ENCODE measurements around the gene TPT1. TPM values are rescaled to one million over a fixed set of nuclear protein-coding genes. Genes with fewer than 3 reads are reported as not detected.

Gene TPT1
- total and polyA plus RNA-seq, 3 experiments from 2014 or later = 2,788 to 3,378 (median 3,313) TPM

DNA sequence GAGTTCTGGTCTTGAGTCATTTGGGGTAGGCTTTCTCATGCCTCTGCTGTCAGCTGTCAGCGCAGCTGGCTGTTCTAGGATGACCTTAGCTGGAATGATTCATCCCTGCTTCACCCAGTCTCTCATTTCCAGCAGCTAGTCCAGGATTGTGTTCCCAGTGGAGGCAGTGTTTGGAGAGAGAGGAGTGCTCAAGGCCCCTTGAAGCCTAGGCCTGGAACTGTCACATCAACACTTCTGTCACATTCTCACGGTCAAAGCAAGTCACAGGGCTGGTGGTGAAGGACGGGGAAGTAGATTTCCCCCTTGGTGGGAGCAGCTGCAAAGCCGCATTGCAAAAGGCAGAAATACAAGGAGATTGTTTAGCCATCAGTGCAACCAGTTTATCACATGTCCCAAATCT, 15.2 kb downstream of the TPT1 start:
- Mint-ChIP-seq H3K4me1 (peaks cover 26 to 33% (median 33%) of the 10 kb centered on the region in 3 donors), H3K4me3 (no peak overlapping the region), H3K36me3 (peaks cover 0 to 8% (median 0%) of the 10 kb centered on the region in 3 donors), H3K27ac (no peak overlapping the region), H3K27me3 (no peaks in the 10 kb centered on the region), H3K9me3 (no peaks in the 10 kb centered on the region)
- Histone ChIP-seq H3K27me3 (ENCODE audit: insufficient read depth, low read length, poor library complexity, severe bottlenecking) (no peaks in the 10 kb centered on the region), H3K36me3 (ENCODE audit: insufficient read depth, low read length) (no peaks in the 10 kb centered on the region), H3K4me1 (ENCODE audit: insufficient read depth, low read length) (peaks cover 32% of the 10 kb centered on the region), H3K9me3 (ENCODE audit: low read length) (no peaks in the 10 kb centered on the region), H3K4me3 (ENCODE audit: low read length) (no peak overlapping the region), H3K27ac (ENCODE audit: low read depth, low read length) (no peak overlapping the region)
- DNase-seq = no peak
- ChIA-PET CTCF (interaction anchor here (0.7 kb wide), 1 partner anchor 14 kb away, joined by 3 read pairs; no protein-coding TSS in a partner anchor), POLR2A (interaction anchor here (0.8 kb wide), 1 partner anchor 14 kb away, joined by 3 read pairs; no protein-coding TSS in a partner anchor)

DNA sequence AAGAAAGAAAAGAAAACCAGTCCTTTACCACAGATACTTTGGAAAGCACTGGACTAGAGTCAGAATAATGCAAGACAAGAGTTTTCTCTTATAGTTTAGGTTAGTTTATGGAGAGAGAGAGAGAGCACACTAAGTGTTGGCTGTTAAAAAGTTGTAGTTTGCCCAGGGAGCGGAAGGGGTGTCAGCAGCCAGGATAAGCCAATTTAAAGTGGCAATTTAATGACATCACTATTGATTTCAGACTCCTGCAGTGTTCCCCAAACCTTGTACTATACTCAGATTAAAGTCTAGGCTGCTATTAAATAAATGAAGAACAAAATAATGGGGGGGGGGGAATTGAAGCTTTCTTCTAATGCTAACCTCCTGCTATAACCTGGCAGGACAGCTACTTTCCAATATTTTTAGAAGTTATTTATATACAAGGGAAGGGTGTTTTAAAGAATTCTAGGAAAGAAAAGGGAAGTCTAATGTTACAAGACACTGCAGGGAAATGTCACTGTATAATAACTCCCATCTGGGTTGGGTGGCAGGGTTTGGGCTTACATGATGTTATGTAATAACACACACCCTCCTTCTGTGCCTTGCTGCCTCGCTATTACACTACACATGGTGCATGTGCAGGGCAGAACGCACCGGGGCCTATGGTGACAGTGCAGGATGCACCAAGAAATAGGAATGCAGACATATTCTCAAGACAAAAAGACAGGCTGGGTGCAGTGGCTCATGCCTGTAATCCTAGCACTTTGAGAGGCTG, 19.9 kb downstream of the TPT1 start:
- H3K9me3 Mint-ChIP-seq = no peaks in the 10 kb centered on the region
- Histone ChIP-seq H3K27me3 (ENCODE audit: insufficient read depth, low read length, poor library complexity, severe bottlenecking) (no peaks in the 10 kb centered on the region), H3K9me3 (ENCODE audit: low read length) (no peaks in the 10 kb centered on the region), H3K36me3 (ENCODE audit: insufficient read depth, low read length) (no peaks in the 10 kb centered on the region), H3K27ac (ENCODE audit: low read depth, low read length) (no peak overlapping the region), H3K4me3 (ENCODE audit: low read length) (no peak overlapping the region), H3K4me1 (ENCODE audit: insufficient read depth, low read length) (no peaks in the 10 kb centered on the region)
- H3K4me3 Mint-ChIP-seq = no peak overlapping the region
- H3K36me3 Mint-ChIP-seq = peaks cover 0 to 3% (median 0%) of the 10 kb centered on the region in 3 donors
- DNase-seq = no peak
- no peak overlapping the region for H3K27ac Mint-ChIP-seq
- CTCF ChIA-PET = interaction anchor here (1.9 kb wide), 1 partner anchor 12 kb away, joined by 8 read pairs; no protein-coding TSS in a partner anchor
- no peaks in the 10 kb centered on the region for H3K4me1 Mint-ChIP-seq
- POLR2A ChIA-PET = no interaction called here
- no peaks in the 10 kb centered on the region for H3K27me3 Mint-ChIP-seq

DNA sequence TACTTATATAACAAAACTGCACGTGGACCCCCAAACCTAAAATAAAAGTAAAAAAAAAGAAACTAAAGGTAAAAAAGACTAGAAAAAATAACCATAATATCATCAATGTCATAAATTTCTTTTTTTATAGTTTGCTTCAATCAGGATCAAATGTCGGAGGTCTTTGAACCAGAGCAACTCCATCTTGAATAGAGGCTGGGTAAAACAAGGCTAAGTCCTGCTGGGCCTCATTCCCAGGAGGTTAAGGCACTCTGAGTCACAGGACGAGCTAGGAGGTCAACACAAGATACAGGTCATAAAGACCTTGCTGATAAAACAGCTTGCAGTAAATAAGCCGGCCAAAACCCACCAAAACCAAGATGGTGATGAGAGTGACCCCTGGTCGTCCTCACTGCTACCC, 24.0 kb downstream of the TPT1 start:
- Mint-ChIP-seq H3K4me1 (no peaks in the 10 kb centered on the region), H3K9me3 (no peaks in the 10 kb centered on the region), H3K36me3 (no peaks in the 10 kb centered on the region), H3K4me3 (no peak overlapping the region), H3K27me3 (peaks cover 0 to 2% of the 10 kb centered on the region in 2 donors), H3K27ac (peak overlapping the region in 1 of 8 donors; percentile 37)
- Histone ChIP-seq H3K4me3 (ENCODE audit: low read length) (no peak overlapping the region), H3K27ac (ENCODE audit: low read depth, low read length) (no peak overlapping the region), H3K36me3 (ENCODE audit: insufficient read depth, low read length) (no peaks in the 10 kb centered on the region), H3K4me1 (ENCODE audit: insufficient read depth, low read length) (peaks cover under 1% of the 10 kb centered on the region), H3K27me3 (ENCODE audit: insufficient read depth, low read length, poor library complexity, severe bottlenecking) (no peaks in the 10 kb centered on the region), H3K9me3 (ENCODE audit: low read length) (no peaks in the 10 kb centered on the region)
- no peak for DNase-seq
- ChIA-PET CTCF (interaction anchor here (1.5 kb wide), 1 partner anchor 19 kb away, joined by 3 read pairs; no protein-coding TSS in a partner anchor), POLR2A (no interaction called here)

DNA sequence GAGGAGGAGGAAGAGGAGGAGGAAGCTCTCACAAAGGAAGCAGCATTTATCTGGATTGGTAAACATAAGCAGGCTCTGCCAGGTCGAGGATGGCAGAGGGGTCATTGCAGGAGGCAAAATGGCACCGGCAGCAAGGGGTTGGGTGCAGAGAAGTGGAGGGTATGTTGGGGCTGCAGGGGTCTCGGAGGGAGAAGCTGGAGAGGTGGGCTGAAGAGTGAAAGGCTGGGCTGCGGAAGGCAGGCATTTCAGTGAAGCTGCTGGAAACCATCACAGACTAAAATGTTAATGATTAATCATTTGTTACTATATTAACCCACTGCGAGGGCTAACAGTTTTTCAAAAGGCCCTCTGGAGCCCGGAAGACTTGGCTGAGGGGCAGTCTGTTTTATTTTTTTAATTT, 24.6 kb downstream of the TPT1 start:
- no peaks in the 10 kb centered on the region for H3K9me3 Mint-ChIP-seq
- no peaks in the 10 kb centered on the region for H3K9me3 ChIP-seq (ENCODE audit: low read length)
- no peak overlapping the region for H3K27ac ChIP-seq (ENCODE audit: low read depth, low read length)
- peaks cover 0 to 3% of the 10 kb centered on the region in 2 donors for H3K27me3 Mint-ChIP-seq
- ChIA-PET POLR2A (interaction anchor here (0.5 kb wide), 1 partner anchor 25 kb away, joined by 4 read pairs; the partner anchor contains the start of gene TPT1), CTCF (interaction anchor here (1.5 kb wide), 1 partner anchor 18 kb away, joined by 3 read pairs; no protein-coding TSS in a partner anchor)
- H3K4me1 ChIP-seq (ENCODE audit: insufficient read depth, low read length) = peaks cover 7% of the 10 kb centered on the region
- H3K36me3 ChIP-seq (ENCODE audit: insufficient read depth, low read length) = no peaks in the 10 kb centered on the region
- peaks cover under 1 to 3% (median 2%) of the 10 kb centered on the region in 3 donors for H3K4me1 Mint-ChIP-seq
- H3K4me3 ChIP-seq (ENCODE audit: low read length) = no peak overlapping the region
- H3K4me3 Mint-ChIP-seq = peak overlapping the region in 1 of 7 donors; percentile 20
- no peaks in the 10 kb centered on the region for H3K27me3 ChIP-seq (ENCODE audit: insufficient read depth, low read length, poor library complexity, severe bottlenecking)
- no peaks in the 10 kb centered on the region for H3K36me3 Mint-ChIP-seq
- DNase-seq = no peak
- peak overlapping the region in 1 of 8 donors; percentile 31 for H3K27ac Mint-ChIP-seq

DNA sequence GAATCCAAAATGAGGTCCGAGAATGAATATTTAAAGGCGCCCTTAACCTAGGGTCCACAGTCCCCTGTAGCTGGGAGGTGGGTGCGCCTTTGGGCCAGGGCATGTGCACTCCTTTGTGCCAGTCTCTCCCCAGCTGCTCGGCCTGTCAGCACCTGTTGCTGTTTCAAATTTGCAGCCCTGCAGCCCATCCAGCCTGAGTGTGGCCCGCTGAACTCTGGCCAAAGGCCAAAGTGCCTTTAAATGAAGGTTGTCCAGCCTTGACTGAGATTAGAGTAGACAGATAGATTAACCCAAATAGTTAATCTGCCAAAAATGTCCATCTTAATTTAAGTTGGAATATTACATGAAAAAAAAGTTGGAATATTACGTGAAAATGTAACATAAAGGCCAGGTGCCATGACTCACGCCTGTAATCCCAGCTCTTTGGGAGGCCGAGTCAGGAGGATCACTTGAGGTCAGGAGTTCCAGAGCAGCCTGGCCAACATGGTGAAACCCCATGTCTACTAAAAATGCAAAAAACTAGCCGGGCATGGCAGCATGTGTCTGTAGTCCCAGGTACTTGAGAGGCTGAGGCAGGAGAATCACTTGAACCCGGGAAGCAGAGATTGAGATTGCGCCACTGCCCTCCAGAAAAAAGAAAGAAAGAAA, 25.3 kb downstream of the TPT1 start:
- ChIA-PET CTCF (interaction anchor here (1.2 to 1.5 kb wide), 2 partner anchors 18 to 269 kb away, joined by 3 read pairs; no protein-coding TSS in a partner anchor), POLR2A (interaction anchor here (0.5 to 0.6 kb wide), 2 partner anchors 25 to 58 kb away, joined by 4 to 6 read pairs; partner anchors contain the start of gene TPT1)
- Histone ChIP-seq H3K27ac (ENCODE audit: low read depth, low read length) (no peak overlapping the region), H3K9me3 (ENCODE audit: low read length) (no peaks in the 10 kb centered on the region), H3K27me3 (ENCODE audit: insufficient read depth, low read length, poor library complexity, severe bottlenecking) (no peaks in the 10 kb centered on the region), H3K36me3 (ENCODE audit: insufficient read depth, low read length) (no peaks in the 10 kb centered on the region), H3K4me1 (ENCODE audit: insufficient read depth, low read length) (peaks cover 12% of the 10 kb centered on the region), H3K4me3 (ENCODE audit: low read length) (no peak overlapping the region)
- H3K4me3 Mint-ChIP-seq = peak overlapping the region in 1 of 7 donors; percentile 54
- DNase-seq = no peak
- no peaks in the 10 kb centered on the region for H3K36me3 Mint-ChIP-seq
- no peaks in the 10 kb centered on the region for H3K9me3 Mint-ChIP-seq
- peaks cover 0 to 4% of the 10 kb centered on the region in 2 donors for H3K27me3 Mint-ChIP-seq
- H3K27ac Mint-ChIP-seq = no peak overlapping the region
- peaks cover 5 to 10% (median 9%) of the 10 kb centered on the region in 3 donors for H3K4me1 Mint-ChIP-seq

DNA sequence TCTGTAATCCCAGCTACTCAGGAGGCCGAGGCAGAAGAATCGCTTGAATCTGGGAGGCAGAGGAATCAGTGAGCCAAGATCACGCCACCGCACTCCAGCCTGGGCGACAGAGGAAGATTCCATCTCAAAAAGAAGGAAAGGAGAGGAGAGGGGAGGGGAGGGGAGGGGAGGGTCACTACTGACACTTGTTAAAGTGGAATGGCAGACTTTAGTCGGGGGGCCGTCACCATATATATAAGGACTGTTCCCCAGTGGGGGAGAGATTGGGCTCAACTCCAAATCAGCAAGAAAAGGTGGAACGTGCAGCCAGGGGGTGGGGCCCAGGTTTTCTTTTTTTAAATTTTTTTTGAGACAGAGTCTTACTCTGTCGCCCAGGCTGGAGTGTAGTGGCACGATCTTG, 26.2 kb downstream of the TPT1 start:
- H3K27ac Mint-ChIP-seq = no peak overlapping the region
- POLR2A ChIA-PET = interaction anchor here (0.5 to 0.6 kb wide), 2 partner anchors 59 to 63 kb away, joined by 3 to 6 read pairs; no protein-coding TSS in a partner anchor
- H3K4me1 Mint-ChIP-seq = peaks cover 5 to 16% (median 13%) of the 10 kb centered on the region in 3 donors
- H3K27ac ChIP-seq (ENCODE audit: low read depth, low read length) = no peak overlapping the region
- no peak overlapping the region for H3K4me3 ChIP-seq (ENCODE audit: low read length)
- CTCF ChIA-PET = interaction anchor here (1.2 kb wide), 2 partner anchors 268 kb away, joined by 3 read pairs; no protein-coding TSS in a partner anchor
- peaks cover 13% of the 10 kb centered on the region for H3K4me1 ChIP-seq (ENCODE audit: insufficient read depth, low read length)
- no peaks in the 10 kb centered on the region for H3K36me3 Mint-ChIP-seq
- H3K4me3 Mint-ChIP-seq = peak overlapping the region in 1 of 7 donors; percentile 66
- H3K9me3 Mint-ChIP-seq = no peaks in the 10 kb centered on the region
- DNase-seq = no peak
- H3K9me3 ChIP-seq (ENCODE audit: low read length) = no peaks in the 10 kb centered on the region
- H3K27me3 ChIP-seq (ENCODE audit: insufficient read depth, low read length, poor library complexity, severe bottlenecking) = no peaks in the 10 kb centered on the region
- peaks cover 0 to 4% of the 10 kb centered on the region in 2 donors for H3K27me3 Mint-ChIP-seq
- no peaks in the 10 kb centered on the region for H3K36me3 ChIP-seq (ENCODE audit: insufficient read depth, low read length)

DNA sequence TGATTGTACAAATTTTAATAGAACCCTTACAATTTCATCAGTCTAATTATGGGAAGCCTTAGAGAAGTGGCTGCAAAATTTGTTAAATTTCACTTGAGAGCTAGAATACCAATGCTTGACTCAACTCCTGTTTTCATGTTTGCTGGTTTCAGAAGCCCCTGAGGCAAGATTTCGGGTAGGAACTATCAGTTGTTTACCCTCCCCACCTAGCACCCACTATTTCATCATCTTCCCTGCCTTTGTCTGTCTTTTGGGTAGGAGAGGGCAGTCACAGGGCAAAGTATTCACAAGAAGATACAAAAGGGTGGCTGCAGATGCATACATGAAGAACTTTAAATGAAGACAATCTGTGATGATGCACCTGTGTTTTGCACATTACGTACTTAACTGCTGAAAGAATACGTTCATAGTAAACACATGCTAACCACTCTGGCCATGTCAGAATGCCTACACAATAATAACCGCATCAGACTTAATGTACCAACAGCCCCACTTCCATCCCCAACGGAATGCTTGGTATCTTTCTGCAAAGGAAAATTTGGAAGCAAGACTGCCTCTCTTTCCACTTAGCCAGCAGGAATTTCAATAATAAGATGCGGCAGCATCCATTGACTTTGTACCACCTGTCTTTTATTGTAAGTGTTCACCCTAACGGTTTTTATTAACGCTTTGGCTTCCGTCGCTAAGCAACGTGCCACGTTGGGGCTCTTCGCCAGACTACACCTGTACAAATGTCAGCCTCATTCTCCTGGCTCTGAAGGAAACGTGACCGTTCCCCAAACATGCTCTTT, 30.4 kb downstream of the TPT1 start:
- H3K4me3 ChIP-seq (ENCODE audit: low read length) = peak overlapping the region; percentile 23
- POLR2A ChIA-PET = interaction anchor here (0.6 kb wide), 1 partner anchor 25 kb away, joined by 3 read pairs; no protein-coding TSS in a partner anchor

More for the DNA sequence above, 30.4 kb downstream of the TPT1 start:
- no peaks in the 10 kb centered on the region for H3K36me3 Mint-ChIP-seq
- peak overlapping the region in 2 of 8 donors; percentile 18 to 79 for H3K27ac Mint-ChIP-seq
- Histone ChIP-seq H3K27ac (ENCODE audit: low read depth, low read length) (no peak overlapping the region), H3K4me1 (ENCODE audit: insufficient read depth, low read length) (peaks cover 13% of the 10 kb centered on the region), H3K9me3 (ENCODE audit: low read length) (no peaks in the 10 kb centered on the region), H3K27me3 (ENCODE audit: insufficient read depth, low read length, poor library complexity, severe bottlenecking) (no peaks in the 10 kb centered on the region), H3K36me3 (ENCODE audit: insufficient read depth, low read length) (no peaks in the 10 kb centered on the region)
- H3K4me3 Mint-ChIP-seq = peak overlapping the region; percentile 85 to 94 (median 88)
- no peak for DNase-seq
- peaks cover 11 to 24% (median 20%) of the 10 kb centered on the region in 3 donors for H3K4me1 Mint-ChIP-seq
- no peaks in the 10 kb centered on the region for H3K9me3 Mint-ChIP-seq
- CTCF ChIA-PET = interaction anchor here (0.7 to 5.6 kb wide), 10 partner anchors 9 to 262 kb away, joined by 3 to 70 read pairs (median 5); partner anchors contain the start of gene TPT1
- peaks cover 12 to 25% of the 10 kb centered on the region in 2 donors for H3K27me3 Mint-ChIP-seq
